GM04503 (cell line): Measurements from ENCODE around the gene LCE1E.

ENCODE experiments used
- DNase-seq: peaks from one replicate; pipeline ENCODE4 v3.0.0-alpha.2; 2012; ENCODE audit warnings: low read depth

LCE1E gene

GRCh38 chr1:152786077-152786476 is at the start of gene LCE1E:
TSS of gene LCE1E (plus strand) at chr1:152786257. CDS start at chr1:152787300, 1,043 bp downstream.
- DNase-seq = no peak

- DNase-seq = no peak
Measured at GRCh38 chr1:152737997-152738396, 48.1 kb upstream of the LCE1E start.

GRCh38 chr1:152739841-152740240 is 46.2 kb upstream of the LCE1E start:
- DNase-seq = no peak

- no peak for DNase-seq
Measured at GRCh38 chr1:152741656-152742055, 44.4 kb upstream of the LCE1E start.

- DNase-seq = no peak
Measured at GRCh38 chr1:152743371-152744145, 42.5 kb upstream of the LCE1E start.

GRCh38 chr1:152745289-152745704 is 40.8 kb upstream of the LCE1E start:
- DNase-seq = no peak

- no peak for DNase-seq
Measured at GRCh38 chr1:152745765-152746444, 40.2 kb upstream of the LCE1E start.

GRCh38 chr1:152747831-152748230 is 38.2 kb upstream of the LCE1E start:
- DNase-seq = no peak

- peak; percentile 86 for DNase-seq
Measured at GRCh38 chr1:152752225-152752624, 33.8 kb upstream of the LCE1E start.

- no peak for DNase-seq
Measured at GRCh38 chr1:152753586-152753985, 32.5 kb upstream of the LCE1E start.

- no peak for DNase-seq
Measured at GRCh38 chr1:152756872-152757271, 29.2 kb upstream of the LCE1E start.

- no peak for DNase-seq
Measured at GRCh38 chr1:152757747-152758146, 28.3 kb upstream of the LCE1E start, which contains the start of gene KPRP. TSS of gene KPRP (plus strand) at chr1:152758025. CDS start at chr1:152759589, 1,564 bp downstream.

- no peak for DNase-seq
Measured at GRCh38 chr1:152758636-152759035, 27.4 kb upstream of the LCE1E start.

GRCh38 chr1:152759453-152760173 is 26.4 kb upstream of the LCE1E start:
- no peak for DNase-seq

- no peak for DNase-seq
Measured at GRCh38 chr1:152760551-152761190, 25.4 kb upstream of the LCE1E start.

GRCh38 chr1:152761609-152762213 is 24.3 kb upstream of the LCE1E start:
- no peak for DNase-seq

- no peak for DNase-seq
Measured at GRCh38 chr1:152768847-152769533, 17.1 kb upstream of the LCE1E start.

- no peak for DNase-seq
Measured at GRCh38 chr1:152770411-152770810, 15.6 kb upstream of the LCE1E start.

- DNase-seq = no peak
Measured at GRCh38 chr1:152774875-152775274, 11.2 kb upstream of the LCE1E start, which contains the start of gene LCE1F. TSS of gene LCE1F (plus strand) at chr1:152775140. CDS start at chr1:152776372, 1,232 bp downstream.

- DNase-seq = no peak
Measured at GRCh38 chr1:152776361-152776760, 9.7 kb upstream of the LCE1E start.

- DNase-seq = no peak
Measured at GRCh38 chr1:152777510-152778137, 8.4 kb upstream of the LCE1E start.
